K562 (cell line): Measurements from ENCODE around the gene TARS2. TPM values are rescaled to one million over a fixed set of nuclear protein-coding genes. Genes with fewer than 3 reads are reported as not detected.

Source experiments
- ATAC-seq: fragments of 200-7000 bp; cut with Tn5 transposase; 3 replicates; pipeline ENCODE4 v1.9.1; 2020; ENCODE audit warnings: moderate library complexity
- BruUV-seq: library from RNA; stranded (reverse); fragments of 400-500 nt; replicated peaks from 2 replicates; lab custom pipeline; 2021; lab: Mats Ljungman, UMichigan
- CTCF ChIA-PET: fragments of 300-600 bp; formaldehyde crosslinking; extraction: SDS; loops from one replicate; lab custom pipeline; 2021; ENCODE audit warnings: low intra/inter-chr PET ratio; lab: Yijun Ruan, JAX
- POLR2A ChIA-PET: fragments of 300-600, 350-650 bp; sonication (Branson Sonifier 250); formaldehyde crosslinking; extraction: SDS; loops from one replicate; lab custom pipeline; 2021; ENCODE audit warnings: antibody characterized with exemption, inconsistent platforms; lab: Yijun Ruan, JAX
- DNase-seq, 4 experiments: peaks; one replicate each; pipeline versions ENCODE4 v3.0.0 to v3.0.0-alpha.2; 2011 to 2018; ENCODE audit warnings: low spot score in 3 of 4, mixed read lengths in 3 of 4; ENCODE audit errors: extremely low read depth in 1 of 4
- FAIRE-seq: peaks from 2 replicates; lab custom pipeline; 2011; peaks lifted over from hg19 to GRCh38; lab: Jason Lieb, UNC
- H2AFZ ChIP-seq: 2 replicates; pipeline ENCODE4 v1.6.0; 2011; ENCODE audit warnings: low read depth, low read length, control low read depth, inconsistent platforms
- H3K27ac ChIP-seq: fragments of 200-600 bp; 3 replicates; pipeline ENCODE4 v1.8.0; 2011; ENCODE audit warnings: low read depth, mild to moderate bottlenecking, control low read depth, inconsistent platforms, low read length, moderate library complexity, mixed read lengths; ENCODE audit errors: extremely low read depth
- H3K27me3 ChIP-seq, 2 experiments: fragments of 300-600 bp in 1 of 2; 2 replicates in 1 of 2; 3 replicates in 1 of 2; pipeline versions ENCODE4 v1.6.0 to v1.8.0; 2011; ENCODE audit warnings: inconsistent platforms in 2 of 2, low read length in 2 of 2, mild to moderate bottlenecking in 1 of 2, mixed read lengths in 1 of 2, moderate library complexity in 1 of 2; ENCODE audit not compliant: control insufficient read depth in 2 of 2, insufficient read depth in 2 of 2
- H3K36me3 ChIP-seq: fragments of 300-600 bp; 3 replicates; pipeline ENCODE4 v1.8.0; 2011; ENCODE audit warnings: mild to moderate bottlenecking, low read length, inconsistent platforms; ENCODE audit not compliant: control insufficient read depth, insufficient read depth
- H3K4me1 ChIP-seq, 2 experiments: fragments of 200-600 bp in 1 of 2; replicated peaks in 1 of 2; 2 replicates in 1 of 2; 3 replicates in 1 of 2; pipeline versions ENCODE4 v1.5.1 to v1.8.0; 2011; ENCODE audit warnings: inconsistent platforms in 2 of 2, low read length in 2 of 2, mild to moderate bottlenecking in 1 of 2, mixed read lengths in 1 of 2, moderate library complexity in 1 of 2; ENCODE audit not compliant: control insufficient read depth in 2 of 2, insufficient read depth in 2 of 2
- H3K4me2 ChIP-seq: 2 replicates; pipeline ENCODE4 v1.6.1; 2011; ENCODE audit warnings: low read length, control low read depth, inconsistent platforms, mixed read lengths; ENCODE audit not compliant: insufficient read depth
- H3K4me3 ChIP-seq: fragments of 200-600 bp; sonication (generic), shearing (Covaris generic); 2 replicates; pipeline ENCODE4 v1.5.1; 2016; ENCODE audit warnings: control low read depth, inconsistent platforms
- H3K79me2 ChIP-seq: fragments of 200-600 bp; 3 replicates; pipeline ENCODE4 v1.8.0; 2011; ENCODE audit warnings: low read length, inconsistent platforms; ENCODE audit not compliant: control insufficient read depth, insufficient read depth
- H3K9ac ChIP-seq, 2 experiments: 2 replicates each; pipeline versions ENCODE4 v1.6.0 to v1.6.1; 2011; ENCODE audit warnings: low read depth in 2 of 2, low read length in 2 of 2, control low read depth in 1 of 2, inconsistent platforms in 1 of 2, mild to moderate bottlenecking in 1 of 2, mixed read lengths in 1 of 2; ENCODE audit not compliant: insufficient read depth in 1 of 2
- H3K9me1 ChIP-seq: one replicate; pipeline ENCODE4 v1.6.0; 2011; ENCODE audit warnings: inconsistent platforms, mild to moderate bottlenecking, low read length, moderate library complexity; ENCODE audit not compliant: control insufficient read depth, insufficient read depth
- H3K9me3 ChIP-seq: replicated peaks from 2 replicates; pipeline ENCODE4 v1.5.1; 2011; ENCODE audit warnings: low read depth, low read length, inconsistent platforms; ENCODE audit not compliant: control insufficient read depth, insufficient read depth
- H4K20me1 ChIP-seq: replicated peaks from 2 replicates; pipeline ENCODE4 v1.6.1; 2011; ENCODE audit warnings: low read length, inconsistent platforms, mixed read lengths; ENCODE audit not compliant: control insufficient read depth, insufficient read depth
- CEBPB ChIP-seq: fragments of 450-650 bp; IDR thresholded peaks from 2 replicates; pipeline ENCODE4 v1.6.1; 2016; ENCODE audit warnings: missing genetic modification characterization, missing compliant biosample characterization
- HES1 ChIP-seq: fragments of 450-650 bp; IDR thresholded peaks from 2 replicates; pipeline ENCODE4 v1.6.1; 2016; ENCODE audit warnings: low read depth, mild to moderate bottlenecking, moderate library complexity
- KAT7 ChIP-seq: sonication (generic); formaldehyde crosslinking; IDR thresholded peaks from 2 replicates; pipeline ENCODE4 v1.8.0; 2022; ENCODE audit warnings: missing genetic modification reagents, mild to moderate bottlenecking, borderline replicate concordance
- LEF1 ChIP-seq: fragments of 450-650 bp; IDR thresholded peaks from 2 replicates; pipeline ENCODE4 v1.6.1; 2016; ENCODE audit warnings: mild to moderate bottlenecking
- MEIS2 ChIP-seq: fragments of 450-650 bp; IDR thresholded peaks from 2 replicates; pipeline ENCODE4 v1.6.1; 2014; ENCODE audit warnings: mild to moderate bottlenecking; ENCODE audit not compliant: partially characterized antibody
- POLR2G ChIP-seq: fragments of 200-400 bp; formaldehyde crosslinking; IDR thresholded peaks from 2 replicates; pipeline ENCODE4 v1.6.1; 2017; ENCODE audit warnings: low read depth, mild to moderate bottlenecking, antibody characterized with exemption, low read length, moderate library complexity
- RBBP5 ChIP-seq: fragments of 200-600 bp; sonication (generic); IDR thresholded peaks from 2 replicates; pipeline ENCODE4 v1.6.1; 2012; ENCODE audit warnings: borderline replicate concordance, mild to moderate bottlenecking, low read length, control low read depth, inconsistent platforms; ENCODE audit not compliant: insufficient read depth, poor library complexity, severe bottlenecking
- RBM22 ChIP-seq: fragments of 200-400 bp; formaldehyde crosslinking; IDR thresholded peaks from 2 replicates; pipeline ENCODE4 v1.6.1; 2018; ENCODE audit warnings: low read length, low read depth; ENCODE audit not compliant: poor library complexity, severe bottlenecking
- RBM39 ChIP-seq: fragments of 200-400 bp; formaldehyde crosslinking; optimal IDR thresholded peaks from 2 replicates; pipeline ENCODE3; 2018; ENCODE audit warnings: low read depth, low read length
- ZNF316 ChIP-seq: fragments of 450-650 bp; IDR thresholded peaks from 2 replicates; pipeline ENCODE4 v1.6.1; 2016
- ZNF408 ChIP-seq: fragments of 250-450 bp; sonication (Bioruptor Pico); IDR thresholded peaks from 2 replicates; pipeline ENCODE4 v1.4.0; 2020; ENCODE audit warnings: low read depth, mild to moderate bottlenecking, moderate library complexity
- WGBS: fragments of 100-300 bp; shearing (Covaris generic); methylation state at CpG from one replicate; pipeline ENCODE4 v1.1.6; 2016; ENCODE audit warnings: low coverage, mixed read lengths; ENCODE audit not compliant: insufficient coverage; ENCODE audit errors: missing lambda C conversion rate; 5-methylcytosine and 5-hydroxymethylcytosine counted together
- in situ Hi-C: fragments of 300-500 bp; cut with MboI; formaldehyde crosslinking; loops from 4 replicates; pipeline ENCODE4 v1.15.0; 2018; ENCODE audit warnings: inconsistent platforms, mixed read lengths
- intact Hi-C: fragments of 100-400 bp; cut with micrococcal nuclease; formaldehyde crosslinking; loops from 2 replicates; pipeline ENCODE4 v1.14.2; 2022
- polyA plus RNA-seq, 8 experiments: library from polyadenylated mRNA; depleted of rRNA in 4 of 8; stranded (reverse) in 5 of 8; unstranded in 3 of 8; fragments of >200 nt; fragmentation: Nextera tagmentation in 2 of 8; fragmentation: Illumina TruSeq in 1 of 8; extraction: Ambion mirVana in 2 of 8; extraction: Trizol in 1 of 8; gene quantifications; 2 replicates each; pipeline versions ENCODE4 v1.2.1 to v1.2.3, GENCODE V29; 2011 to 2014; ENCODE audit warnings: inconsistent platforms in 1 of 8, missing spikeins in 1 of 8
- total RNA-seq, 7 experiments: library from RNA; depleted of rRNA in 6 of 7; stranded (reverse); fragments of >200 nt in 6 of 7; fragmentation: Illumina TruSeq in 2 of 7; extraction: Trizol in 2 of 7; gene quantifications; 2 replicates each; pipeline versions ENCODE4 v1.2.1 to v1.2.3, GENCODE V29; 2011 to 2021; ENCODE audit warnings: low replicate concordance in 1 of 7

Gene TARS2
- total and polyA plus RNA-seq, 9 of the 15 experiments (the other 6 are each of a cell fraction or from before 2014, with no cell fraction given), result 17.0 to 64.2 (median 39.4) TPM

- Histone ChIP-seq H3K9me3 (no peaks in the 10 kb centered on the region), H2AFZ (no peak overlapping the region), H3K27ac (no peak overlapping the region), H3K36me3 (peaks cover 45% of the 10 kb centered on the region), H3K4me1 (peaks cover 4 to 19% of the 10 kb centered on the region in 2 experiments), H3K9ac (peak overlapping the region in 1 of 2 experiments; percentile 18; a peak in 1 of 4 replicates), H3K9me1 (no peaks in the 10 kb centered on the region), H3K4me3 (no peak overlapping the region), H3K27me3 (no peaks in the 10 kb centered on the region), H3K4me2 (no peak overlapping the region), H3K79me2 (no peaks in the 10 kb centered on the region), H4K20me1 (no peaks in the 10 kb centered on the region)
- WGBS, result 92% methylated on average over 10 of the region's 10 CpGs
- CTCF ChIA-PET, result no interaction called here
- TF ChIP-seq POLR2G (0 out of 2 replicates have a peak, but pooled peaks have one; percentile 38), ZNF316 (no peak), RBM22 (peak; percentile 59)
- ATAC-seq (no peak; the same call in 2 of the 3 replicates), FAIRE-seq (no peak), DNase-seq (no peak)
- POLR2A ChIA-PET, result no interaction called here
- intact Hi-C loops (no loop called here), in situ Hi-C loops (no loop called here)
- BruUV-seq, result no TSS peak
These were observed 14.5 kb upstream of the TARS2 start for GRCh38 chr1:150472601-150473200.

GRCh38 chr1:150473659-150474058, 13.6 kb upstream of the TARS2 start:
- H3K36me3 ChIP-seq, result peaks cover 41% of the 10 kb centered on the region
- no peak overlapping the region for H2AFZ ChIP-seq
- no peak overlapping the region for H3K9ac ChIP-seq
- POLR2A ChIA-PET, result interaction anchor here (1.1 kb wide), 1 partner anchor 102 kb away, joined by 3 read pairs; no protein-coding TSS in a partner anchor
- ATAC-seq (0 out of 3 replicates have a peak, but pooled peaks have one; percentile 15), FAIRE-seq (no peak), DNase-seq (no peak)
- H3K4me1 ChIP-seq, result peaks cover 4 to 24% of the 10 kb centered on the region in 2 experiments
- no peaks in the 10 kb centered on the region for H3K79me2 ChIP-seq
- no peaks in the 10 kb centered on the region for H3K27me3 ChIP-seq
- no peak for TF ChIP-seq HES1
- TF ChIP-seq ZNF408 (CRISPR knock-in tag), result no peak
- no peak for TF ChIP-seq RBBP5
- no peak for TF ChIP-seq RBM39
- TF ChIP-seq CEBPB, result no peak
- TF ChIP-seq KAT7 (CRISPR knock-in tag), result no peak
- no peak for TF ChIP-seq LEF1
- TF ChIP-seq MEIS2, result no peak
- no peaks in the 10 kb centered on the region for H3K9me3 ChIP-seq
- H3K27ac ChIP-seq, result no peak overlapping the region
- intact Hi-C loops, result no loop called here
- no peak overlapping the region for H3K4me3 ChIP-seq
- in situ Hi-C loops, result no loop called here
- H4K20me1 ChIP-seq, result no peaks in the 10 kb centered on the region
- WGBS, result 45% methylated on average over 4 of the region's 4 CpGs
- no peak overlapping the region for H3K4me2 ChIP-seq
- no TSS peak for BruUV-seq
- no peaks in the 10 kb centered on the region for H3K9me1 ChIP-seq
- CTCF ChIA-PET, result no interaction called here
